NCI-H2029 treated with DMSO at 0.1 percent for 48 hours (cell line): ENCODE measurements around the gene NANOS3.

Experiments used
- DNase-seq: peaks from one replicate; lab custom pipeline; 2025; lab: John Stamatoyannopoulos, UW

NANOS3 gene

GRCh38 chr19:13864667-13865570 lies 12.0 kb upstream of the NANOS3 start:
- no peak for DNase-seq

- no peak for DNase-seq
These were observed 11.1 kb upstream of the NANOS3 start for GRCh38 chr19:13865571-13866462.

GRCh38 chr19:13866463-13867046 lies 10.4 kb upstream of the NANOS3 start:
- DNase-seq, result no peak

- no peak for DNase-seq
These were observed 8.3 kb upstream of the NANOS3 start for GRCh38 chr19:13868663-13869062.

- DNase-seq, result no peak
These were observed 7.7 kb upstream of the NANOS3 start for GRCh38 chr19:13869281-13869680.

GRCh38 chr19:13870873-13871272 lies 6.1 kb upstream of the NANOS3 start:
- no peak for DNase-seq

- DNase-seq, result no peak
These were observed 4.6 kb upstream of the NANOS3 start for GRCh38 chr19:13872339-13872694.

- no peak for DNase-seq
These were observed 4.1 kb upstream of the NANOS3 start for GRCh38 chr19:13872695-13873389.

- DNase-seq, result no peak
These were observed 3.0 kb upstream of the NANOS3 start for GRCh38 chr19:13873834-13874515.

GRCh38 chr19:13875824-13876223 lies 1.1 kb upstream of the NANOS3 start:
- no peak for DNase-seq

- no peak for DNase-seq
These were observed 369 bp downstream of the NANOS3 start for GRCh38 chr19:13877303-13877702.

- peak; percentile 76 for DNase-seq
These were observed 3.4 kb downstream of the NANOS3 start for GRCh38 chr19:13880059-13881043.

- no peak for DNase-seq
These were observed 4.3 kb downstream of the NANOS3 start for GRCh38 chr19:13881251-13881691.

GRCh38 chr19:13881692-13882418 lies 4.9 kb downstream of the NANOS3 start:
- DNase-seq, result no peak

- DNase-seq, result no peak
These were observed 5.5 kb downstream of the NANOS3 start for GRCh38 chr19:13882419-13882795.

GRCh38 chr19:13882836-13883235 lies 5.9 kb downstream of the NANOS3 start:
- DNase-seq, result no peak

GRCh38 chr19:13883516-13884064 lies 6.7 kb downstream of the NANOS3 start:
- no peak for DNase-seq

GRCh38 chr19:13884726-13885591 lies 8.0 kb downstream of the NANOS3 start:
- no peak for DNase-seq
